NOMO-1 (cell line): Measurements from ENCODE around the gene FLRT2.

ENCODE experiments used
- DNase-seq, 2 experiments: peaks; one replicate each; lab custom pipeline; 2025; ENCODE audit not compliant: unreplicated experiment in 2 of 2; lab: John Stamatoyannopoulos, UW

The FLRT2 gene, protein sequence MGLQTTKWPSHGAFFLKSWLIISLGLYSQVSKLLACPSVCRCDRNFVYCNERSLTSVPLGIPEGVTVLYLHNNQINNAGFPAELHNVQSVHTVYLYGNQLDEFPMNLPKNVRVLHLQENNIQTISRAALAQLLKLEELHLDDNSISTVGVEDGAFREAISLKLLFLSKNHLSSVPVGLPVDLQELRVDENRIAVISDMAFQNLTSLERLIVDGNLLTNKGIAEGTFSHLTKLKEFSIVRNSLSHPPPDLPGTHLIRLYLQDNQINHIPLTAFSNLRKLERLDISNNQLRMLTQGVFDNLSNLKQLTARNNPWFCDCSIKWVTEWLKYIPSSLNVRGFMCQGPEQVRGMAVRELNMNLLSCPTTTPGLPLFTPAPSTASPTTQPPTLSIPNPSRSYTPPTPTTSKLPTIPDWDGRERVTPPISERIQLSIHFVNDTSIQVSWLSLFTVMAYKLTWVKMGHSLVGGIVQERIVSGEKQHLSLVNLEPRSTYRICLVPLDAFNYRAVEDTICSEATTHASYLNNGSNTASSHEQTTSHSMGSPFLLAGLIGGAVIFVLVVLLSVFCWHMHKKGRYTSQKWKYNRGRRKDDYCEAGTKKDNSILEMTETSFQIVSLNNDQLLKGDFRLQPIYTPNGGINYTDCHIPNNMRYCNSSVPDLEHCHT

GRCh38 chr14:85529803-85530574, at the start of gene FLRT2:
FLRT2 (plus strand) TSS chr14:85530144; CDS start chr14:85621515, 91,371 bp downstream.
- no peak for DNase-seq

DNA sequence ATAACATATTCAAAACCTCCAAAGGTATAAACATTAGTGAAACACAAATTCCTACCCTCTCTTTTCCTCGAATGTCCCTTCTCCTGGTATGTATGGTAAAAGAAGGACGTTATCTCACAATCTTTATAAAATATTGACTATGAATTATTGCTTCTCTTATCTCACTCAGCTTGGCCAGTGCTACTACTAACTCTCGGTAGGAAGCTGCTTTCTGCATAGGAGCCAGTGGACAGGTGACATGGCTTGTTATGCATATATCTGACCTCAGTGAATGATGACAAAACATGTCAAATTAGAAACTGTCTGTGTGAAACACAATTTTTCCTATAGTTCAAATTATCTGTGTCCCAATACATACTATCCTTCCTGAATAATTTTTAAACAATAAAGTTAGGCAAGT, 48.5 kb upstream of the FLRT2 start:
- DNase-seq = no peak

DNA sequence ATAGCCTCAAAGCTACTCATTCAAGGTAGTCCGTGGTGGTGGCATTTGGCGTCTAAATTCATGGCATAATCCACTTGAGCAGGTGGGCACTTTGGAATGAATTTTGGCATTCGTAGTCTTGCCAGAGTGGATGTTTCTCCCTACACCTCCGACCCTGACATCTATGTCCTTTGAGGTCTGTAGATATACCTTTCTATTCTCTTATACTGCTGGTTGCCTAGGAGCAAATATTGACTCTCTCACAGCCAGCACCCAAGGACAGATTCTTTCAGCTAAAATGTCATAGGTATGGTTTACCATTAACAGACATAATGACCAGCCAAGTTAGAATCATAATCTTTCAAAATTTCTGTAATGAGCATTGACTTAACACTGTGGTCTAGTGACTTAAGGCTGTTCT, 47.4 kb upstream of the FLRT2 start:
- no peak for DNase-seq

DNA sequence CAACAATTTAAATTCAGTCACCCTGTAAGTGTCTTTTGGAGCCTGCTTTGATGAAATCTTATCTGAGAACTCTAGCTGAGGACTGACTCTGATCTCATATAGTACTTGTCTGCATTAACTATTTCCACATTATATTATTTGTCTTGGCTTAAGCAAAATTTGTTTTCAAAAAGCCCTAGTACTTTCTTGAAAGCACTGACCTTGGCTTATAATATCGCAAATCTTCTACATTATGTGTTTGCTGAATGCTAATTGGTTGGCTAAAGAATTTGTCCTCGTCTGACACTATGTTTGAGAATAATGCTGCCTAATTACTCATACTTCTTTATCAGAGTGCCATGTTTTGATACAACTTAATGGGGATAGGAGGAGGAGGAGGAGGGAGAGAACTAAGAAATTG, 46.9 kb upstream of the FLRT2 start:
- no peak for DNase-seq

GRCh38 chr14:85483652-85484051, 46.3 kb upstream of the FLRT2 start:
- no peak for DNase-seq

- DNase-seq = no peak
These were observed 42.7 kb upstream of the FLRT2 start for GRCh38 chr14:85487215-85487614.

DNA sequence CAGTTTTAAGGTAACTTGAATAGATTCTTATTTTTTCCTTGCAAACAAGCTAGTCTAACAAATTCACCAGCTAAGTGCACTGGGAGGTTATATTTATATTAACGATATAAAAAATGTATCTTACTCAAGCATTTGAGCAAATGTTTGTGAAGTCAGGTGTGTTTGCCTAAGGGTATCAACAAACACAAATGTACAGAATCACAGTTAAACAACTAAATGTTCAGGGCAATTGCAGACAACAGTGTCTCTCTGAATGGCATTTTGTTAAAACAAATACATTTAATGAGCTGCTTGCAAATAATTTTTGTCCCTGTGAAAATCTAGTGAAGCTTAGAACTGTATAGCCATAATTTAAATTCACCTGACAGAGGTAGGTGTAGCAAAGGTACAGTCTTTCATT, 28.2 kb upstream of the FLRT2 start:
- no peak for DNase-seq

- no peak for DNase-seq
These were observed 21.1 kb upstream of the FLRT2 start for GRCh38 chr14:85508863-85509262.

- DNase-seq = no peak
These were observed 17.5 kb upstream of the FLRT2 start for GRCh38 chr14:85512451-85512850.

- no peak for DNase-seq
These were observed 15.5 kb upstream of the FLRT2 start for GRCh38 chr14:85514487-85514886.

DNA sequence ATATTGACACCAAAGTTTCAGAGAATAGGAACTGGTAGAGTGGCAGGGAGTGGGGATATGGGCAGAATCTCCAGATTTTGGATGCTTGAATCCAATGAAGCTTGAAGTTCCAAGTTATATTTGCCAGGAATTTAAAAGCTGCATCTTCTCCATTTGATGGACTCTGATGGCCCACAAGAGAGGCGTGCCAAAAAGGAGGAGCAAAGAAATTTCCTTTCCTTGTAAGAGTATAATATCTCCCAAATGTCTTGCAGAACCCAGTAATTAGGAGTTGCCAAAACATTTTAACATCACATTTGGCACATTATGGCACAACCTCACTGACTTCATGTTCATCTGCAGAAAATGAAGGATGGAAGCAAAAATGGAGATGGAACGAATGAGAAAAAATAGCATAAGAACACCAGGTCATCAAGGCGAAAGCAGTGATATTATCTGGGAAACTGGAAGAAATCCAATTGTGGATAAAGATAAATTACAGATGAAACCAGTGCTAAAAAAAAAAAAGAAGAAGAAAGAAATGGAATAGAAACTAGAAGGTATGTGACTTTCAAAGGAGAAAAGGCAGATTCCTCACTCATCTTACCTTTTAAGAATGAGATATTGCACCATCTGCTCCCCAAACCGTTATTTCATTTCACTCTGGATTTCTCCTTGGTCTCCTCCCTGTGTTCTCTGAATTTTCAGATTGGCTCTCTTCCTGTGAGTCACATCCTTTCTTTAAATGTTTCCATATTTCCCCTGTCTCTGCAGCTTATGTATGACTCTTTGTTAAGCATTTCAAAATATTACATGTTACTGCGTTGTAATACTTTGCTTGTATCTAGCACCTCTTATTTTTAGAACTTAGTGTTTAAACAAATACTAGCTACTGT, 13.5 kb upstream of the FLRT2 start:
- no peak for DNase-seq

GRCh38 chr14:85517114-85517688, 12.7 kb upstream of the FLRT2 start:
- no peak for DNase-seq

DNA sequence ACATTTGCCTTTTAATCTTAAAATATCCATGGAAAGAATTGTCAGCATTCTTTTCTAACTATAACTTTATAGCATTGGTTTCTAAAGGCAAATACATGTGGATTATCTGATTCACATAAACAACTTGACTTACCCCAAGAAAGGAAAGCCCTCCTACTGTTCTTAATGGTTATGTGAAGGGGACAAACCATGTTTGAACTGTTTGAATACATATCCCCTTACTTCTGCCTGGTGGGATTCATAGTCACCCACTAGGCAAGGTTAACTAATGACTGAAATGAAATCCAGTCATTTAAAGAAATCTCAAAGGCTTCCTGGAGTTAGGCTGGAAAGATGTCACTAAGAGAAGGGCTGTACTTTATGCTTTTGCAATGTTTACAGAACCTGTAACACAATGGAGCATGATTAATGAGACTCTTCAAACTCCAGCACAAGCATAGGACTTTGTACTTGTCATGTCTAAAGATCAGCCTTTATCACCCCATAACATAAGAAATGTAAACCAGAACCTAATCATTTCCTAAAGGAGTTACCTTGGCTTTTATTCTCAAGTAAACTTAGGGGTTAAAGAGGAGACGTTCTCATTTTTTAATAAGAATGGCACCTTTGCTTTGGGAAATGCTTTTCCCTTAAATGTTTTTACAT, 10.2 kb upstream of the FLRT2 start:
- DNase-seq = no peak

DNA sequence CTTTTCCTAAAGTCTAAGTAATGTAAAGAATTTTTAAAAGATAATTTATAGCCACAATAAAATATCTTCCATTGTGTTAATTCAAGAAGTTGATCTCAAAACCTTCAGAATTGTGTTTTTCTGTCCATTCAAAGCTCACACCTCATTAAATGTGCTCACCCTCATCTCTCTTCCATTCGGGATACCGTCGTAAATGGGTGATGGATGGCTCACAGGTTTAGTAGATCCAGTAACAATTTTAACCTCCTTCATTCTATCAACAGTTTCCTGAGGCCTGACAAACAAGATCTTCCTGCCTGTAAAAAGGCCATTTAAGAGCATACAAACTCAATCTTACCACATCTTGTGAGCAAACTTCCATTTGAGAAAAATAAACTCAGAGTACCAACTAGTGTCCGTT, 9.4 kb upstream of the FLRT2 start:
- no peak for DNase-seq

- no peak for DNase-seq
These were observed 6.3 kb upstream of the FLRT2 start for GRCh38 chr14:85523624-85524023.

DNA sequence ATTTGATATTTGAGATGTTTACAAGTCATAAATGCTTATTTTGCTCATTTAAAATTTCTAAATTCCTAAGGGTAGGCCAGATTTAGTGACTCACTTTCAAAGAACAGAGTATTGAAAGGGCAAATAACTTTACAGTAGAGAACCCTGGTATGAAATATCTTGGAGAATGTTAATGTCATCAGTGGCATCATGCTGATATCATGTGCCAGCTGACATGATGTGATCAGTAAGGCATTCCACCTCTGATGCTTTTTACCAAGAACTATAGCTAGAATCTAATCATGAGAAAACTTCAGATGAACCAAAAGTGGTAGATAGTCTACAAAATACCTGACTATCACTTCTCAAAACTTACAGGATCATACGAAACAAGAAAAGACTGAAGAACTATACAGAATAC, 2.9 kb upstream of the FLRT2 start:
- no peak for DNase-seq

- no peak for DNase-seq
These were observed 2.4 kb upstream of the FLRT2 start for GRCh38 chr14:85527445-85528035.

DNA sequence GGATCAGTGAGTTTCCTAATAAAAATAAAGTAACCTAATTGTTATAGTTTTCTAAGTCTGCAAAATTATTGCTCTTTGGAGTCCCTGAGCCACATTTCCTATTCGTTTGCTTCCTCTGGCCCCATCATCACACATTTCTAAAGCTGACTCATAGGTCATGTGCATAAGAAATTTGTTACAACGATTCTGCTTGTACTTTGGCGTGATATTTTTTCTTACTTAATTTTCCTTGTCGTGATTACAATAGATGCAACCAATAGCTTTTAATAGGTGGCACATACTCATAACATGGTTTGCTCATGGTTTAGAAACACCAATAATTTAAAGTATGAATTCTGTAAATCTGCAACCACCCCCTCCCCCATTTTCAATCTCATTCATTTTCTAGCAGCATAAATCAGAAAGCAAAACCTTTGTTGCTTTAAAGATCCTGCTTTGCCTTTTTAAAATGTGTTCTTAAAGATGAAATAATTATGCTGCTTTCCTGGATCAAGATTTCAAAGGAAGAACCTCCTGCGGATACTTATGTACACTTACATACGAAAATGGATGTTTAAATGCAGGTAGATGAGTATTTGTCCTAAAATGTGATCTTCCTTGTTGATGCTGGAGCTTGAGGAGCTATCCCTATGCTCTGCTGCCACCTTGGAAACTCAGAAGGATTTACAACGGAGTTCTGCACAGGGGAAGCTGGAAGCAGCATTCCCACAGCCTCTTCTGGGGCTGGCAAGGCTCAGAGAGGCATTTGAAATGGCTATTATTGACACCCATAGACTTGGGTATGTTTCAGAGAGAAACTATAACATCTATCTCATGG, 1.7 kb upstream of the FLRT2 start:
- DNase-seq = no peak
